Measurements from ENCODE around the gene KIAA1191.
"Not testable (repeated sequence)": the region's sequence is repeated elsewhere in the genome, so short reads cannot be mapped to it uniquely, and the experiment has no call there.

KIAA1191 gene

DNA sequence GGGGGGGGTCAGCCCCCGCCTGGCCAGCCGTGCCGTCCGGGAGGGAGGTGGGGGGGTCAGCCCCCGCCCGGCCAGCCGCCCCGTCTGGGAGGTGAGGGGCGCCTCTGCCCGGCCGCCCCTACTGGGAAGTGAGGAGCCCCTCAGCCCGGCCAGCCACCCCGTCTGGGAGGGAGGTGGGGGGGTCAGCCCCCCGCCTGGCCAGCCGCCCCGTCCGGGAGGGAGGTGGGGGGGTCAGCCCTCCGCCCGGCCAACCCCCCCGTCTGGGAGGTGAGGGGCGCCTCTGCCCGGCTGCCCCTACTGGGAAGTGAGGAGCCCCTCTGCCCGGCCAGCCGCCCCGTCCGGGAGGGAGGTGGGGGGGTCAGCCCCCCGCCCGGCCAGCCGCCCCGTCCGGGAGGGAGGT, 56.2 kb downstream of the KIAA1191 start:
- not testable (repeated sequence) for DNase-seq
